ENCODE measurements around the gene KRIT1.

- TF ChIP-seq CREB1 (CRISPR knock-in tag; IDR thresholded peaks at IDR 0.05) (no peak), USF1 (CRISPR knock-in tag; IDR thresholded peaks at IDR 0.05) (no peak)
Measured at GRCh38 chr7:92192326-92192725, 53.4 kb downstream of the KRIT1 start.
